Activated CD8-positive, alpha-beta T cell treated with anti-CD3 and anti-CD28 coated beads, Interleukin-2, amount 10 ng/mL, durations not matched to agents 7 days and 5 days (primary cell): ENCODE data around the gene AQP3. TPM values are rescaled to one million over a fixed set of nuclear protein-coding genes. Genes with fewer than 3 reads are reported as not detected.
"Not testable (repeated sequence)": the region's sequence is repeated elsewhere in the genome, so short reads cannot be mapped to it uniquely, and the experiment has no call there.

Source experiments
- ATAC-seq: fragments of 150-1000 bp; cut with Tn5 transposase; one replicate; pipeline ENCODE4 v1.10.0; 2021; ENCODE audit warnings: moderate library complexity
- CTCF ChIA-PET: fragments of 350-600 bp; sonication (Branson Sonifier 250); formaldehyde crosslinking; loops from one replicate; lab custom pipeline; 2021; ENCODE audit warnings: antibody characterized with exemption; lab: Charles Lee
- POLR2A ChIA-PET: fragments of 350-600 bp; sonication (Branson Sonifier 250); formaldehyde crosslinking; loops from one replicate; lab custom pipeline; 2021; ENCODE audit warnings: antibody characterized with exemption; lab: Charles Lee
- DNase-seq: peaks from one replicate; pipeline ENCODE4 v3.0.0-alpha.2; 2020
- H3K27ac Mint-ChIP-seq: one replicate; pipeline ENCODE4 v1.8.0; 2021; ENCODE audit warnings: mild to moderate bottlenecking, mixed read lengths
- H3K27me3 Mint-ChIP-seq: one replicate; pipeline ENCODE4 v1.8.0; 2021; ENCODE audit warnings: low read depth, mixed read lengths
- H3K36me3 Mint-ChIP-seq: one replicate; pipeline ENCODE4 v1.8.0; 2021; ENCODE audit warnings: low read depth, mixed read lengths
- H3K4me1 Mint-ChIP-seq: one replicate; pipeline ENCODE4 v1.8.0; 2021; ENCODE audit warnings: low read depth, mixed read lengths
- H3K4me3 Mint-ChIP-seq: one replicate; pipeline ENCODE4 v1.8.0; 2021; ENCODE audit warnings: mild to moderate bottlenecking, mixed read lengths
- H3K9me3 Mint-ChIP-seq: one replicate; pipeline ENCODE4 v1.8.0; 2022; ENCODE audit warnings: mixed read lengths; ENCODE audit not compliant: insufficient read depth
- total RNA-seq, 2 experiments: library from RNA; stranded (reverse); gene quantifications; one replicate each; pipeline ENCODE4 v1.2.3, GENCODE V29; 2021

AQP3 gene
- 10 to 100 TPM; 29.9 to 31.4 TPM for total RNA-seq

GRCh38 chr9:33446946-33447798 lies at the start of gene AQP3:
Gene AQP3 (minus strand): TSS chr9:33447593. CDS start chr9:33447530, 63 bp downstream.
- H3K9me3 Mint-ChIP-seq, result no peaks in the 10 kb centered on the region
- ChIA-PET POLR2A (interaction anchor here (0.6 to 3.7 kb wide), 10 partner anchors 10 to 31 kb away, joined by 3 to 33 read pairs (median 4); partner anchors contain the start of gene NOL6), CTCF (interaction anchor here (0.7 to 8.9 kb wide), 16 partner anchors 8 to 169 kb away, joined by 3 to 209 read pairs (median 7); partner anchors contain the start of gene NOL6)
- H3K4me1 Mint-ChIP-seq, result peaks cover 51% of the 10 kb centered on the region
- H3K27me3 Mint-ChIP-seq, result no peaks in the 10 kb centered on the region
- H3K4me3 Mint-ChIP-seq, result peak within 1 kb of the TSS; percentile 89
- ATAC-seq (peak; percentile 78), DNase-seq (peak; percentile 80)
- H3K36me3 Mint-ChIP-seq, result peaks cover 7% of the 10 kb centered on the region
- H3K27ac Mint-ChIP-seq, result peak within 1 kb of the TSS; percentile 91

- H3K4me3 Mint-ChIP-seq, DNase-seq, H3K27ac Mint-ChIP-seq, H3K36me3 Mint-ChIP-seq, H3K4me1 Mint-ChIP-seq, POLR2A ChIA-PET, ATAC-seq, H3K27me3 Mint-ChIP-seq, CTCF ChIA-PET, H3K9me3 Mint-ChIP-seq: not testable (repeated sequence)
Measured at GRCh38 chr9:33493819-33494218, 46.4 kb upstream of the AQP3 start.

- Mint-ChIP-seq H3K4me3 (no peak overlapping the region), H3K27ac (no peak overlapping the region), H3K9me3 (no peaks in the 10 kb centered on the region), H3K27me3 (peaks cover 5% of the 10 kb centered on the region), H3K4me1 (no peaks in the 10 kb centered on the region), H3K36me3 (no peaks in the 10 kb centered on the region)
- POLR2A ChIA-PET, result no interaction called here
- CTCF ChIA-PET, result interaction anchor here (1.3 to 1.8 kb wide), 3 partner anchors 10 to 115 kb away, joined by 3 to 4 read pairs (median 4); no protein-coding TSS in a partner anchor
- ATAC-seq (no peak), DNase-seq (no peak)
Measured at GRCh38 chr9:33489066-33489465, 41.7 kb upstream of the AQP3 start.

GRCh38 chr9:33485312-33485711 lies 37.9 kb upstream of the AQP3 start:
- ATAC-seq, H3K4me3 Mint-ChIP-seq, H3K9me3 Mint-ChIP-seq, POLR2A ChIA-PET, H3K4me1 Mint-ChIP-seq, H3K36me3 Mint-ChIP-seq, H3K27me3 Mint-ChIP-seq, H3K27ac Mint-ChIP-seq, DNase-seq: not testable (repeated sequence)
- CTCF ChIA-PET, result interaction anchor here (1.7 kb wide), 1 partner anchor 19 kb away, joined by 5 read pairs; no protein-coding TSS in a partner anchor

- H3K9me3 Mint-ChIP-seq, result no peaks in the 10 kb centered on the region
- H3K4me3 Mint-ChIP-seq, result no peak overlapping the region
Measured at GRCh38 chr9:33480976-33481375, 33.6 kb upstream of the AQP3 start.

GRCh38 chr9:33480106-33480505 lies 32.7 kb upstream of the AQP3 start:
- Mint-ChIP-seq H3K27me3 (peaks cover under 1% of the 10 kb centered on the region), H3K9me3 (no peaks in the 10 kb centered on the region), H3K4me3 (no peak overlapping the region), H3K27ac (no peak overlapping the region), H3K4me1 (no peaks in the 10 kb centered on the region), H3K36me3 (no peaks in the 10 kb centered on the region)
- CTCF ChIA-PET, result no interaction called here
- POLR2A ChIA-PET, result no interaction called here
- DNase-seq (no peak), ATAC-seq (no peak)

More at GRCh38 chr9:33480976-33481375, 33.6 kb upstream of the AQP3 start:
- peaks cover 2% of the 10 kb centered on the region for H3K27me3 Mint-ChIP-seq
- ChIA-PET POLR2A (no interaction called here), CTCF (no interaction called here)
- DNase-seq (no peak), ATAC-seq (no peak)
- no peaks in the 10 kb centered on the region for H3K4me1 Mint-ChIP-seq
- H3K27ac Mint-ChIP-seq, result no peak overlapping the region
- H3K36me3 Mint-ChIP-seq, result no peaks in the 10 kb centered on the region

- Mint-ChIP-seq H3K4me3 (no peak overlapping the region), H3K4me1 (peaks cover 23% of the 10 kb centered on the region), H3K36me3 (peaks cover 10% of the 10 kb centered on the region), H3K27me3 (no peaks in the 10 kb centered on the region), H3K27ac (no peak overlapping the region), H3K9me3 (no peaks in the 10 kb centered on the region)
- ChIA-PET CTCF (interaction anchor here (3.0 to 5.8 kb wide), 2 partner anchors 9 to 61 kb away, joined by 21 to 48 read pairs; no protein-coding TSS in a partner anchor), POLR2A (no interaction called here)
- DNase-seq, result no peak
- no peak for ATAC-seq
Measured at GRCh38 chr9:33476503-33476902, 29.1 kb upstream of the AQP3 start.

- POLR2A ChIA-PET, result interaction anchor here (2.7 kb wide), 1 partner anchor 60 kb away, joined by 13 read pairs; no protein-coding TSS in a partner anchor
Measured at GRCh38 chr9:33475357-33475756, 28.0 kb upstream of the AQP3 start.

GRCh38 chr9:33473643-33474352 lies 26.4 kb upstream of the AQP3 start, which contains the start of gene NOL6:
Gene NOL6 (minus strand): TSS chr9:33473924. CDS start chr9:33473842, 82 bp downstream.
- Mint-ChIP-seq H3K4me1 (peaks cover 28% of the 10 kb centered on the region), H3K9me3 (no peaks in the 10 kb centered on the region), H3K4me3 (peak within 1 kb of the TSS; percentile 98), H3K36me3 (peaks cover 27% of the 10 kb centered on the region), H3K27me3 (no peaks in the 10 kb centered on the region), H3K27ac (peak within 1 kb of the TSS; percentile 95)
- DNase-seq, result peak; percentile 99
- ChIA-PET POLR2A (interaction anchor here (0.6 to 2.7 kb wide), 17 partner anchors 9 to 620 kb away, joined by 3 to 14 read pairs (median 5); partner anchors contain the start of genes ANKRD18B, AQP3, BAG1 and DNAJA1), CTCF (interaction anchor here (0.7 to 5.8 kb wide), 16 partner anchors 10 to 902 kb away, joined by 3 to 60 read pairs (median 4); partner anchors contain the start of genes ANKRD18B and AQP3)
- ATAC-seq, result peak; percentile 100

More at GRCh38 chr9:33475357-33475756, 28.0 kb upstream of the AQP3 start:
- Mint-ChIP-seq H3K27ac (no peak overlapping the region), H3K9me3 (no peaks in the 10 kb centered on the region), H3K4me3 (no peak overlapping the region), H3K27me3 (no peaks in the 10 kb centered on the region), H3K36me3 (peaks cover 16% of the 10 kb centered on the region), H3K4me1 (peaks cover 28% of the 10 kb centered on the region)
- no peak for DNase-seq
- CTCF ChIA-PET, result interaction anchor here (0.6 to 5.8 kb wide), 6 partner anchors 8 to 101 kb away, joined by 3 to 48 read pairs (median 17); partner anchors contain the start of gene AQP3
- no peak for ATAC-seq

GRCh38 chr9:33472881-33473615 lies 25.7 kb upstream of the AQP3 start:
- peaks cover 28% of the 10 kb centered on the region for H3K4me1 Mint-ChIP-seq

More at GRCh38 chr9:33472881-33473615, 25.7 kb upstream of the AQP3 start:
- Mint-ChIP-seq H3K27ac (peak overlapping the region; percentile 95), H3K27me3 (no peaks in the 10 kb centered on the region), H3K9me3 (no peaks in the 10 kb centered on the region), H3K36me3 (peaks cover 31% of the 10 kb centered on the region), H3K4me3 (peak overlapping the region; percentile 98)
- ChIA-PET POLR2A (interaction anchor here (0.8 to 2.7 kb wide), 14 partner anchors 9 to 448 kb away, joined by 3 to 14 read pairs (median 5); partner anchors contain the start of genes AQP3, DNAJA1 and NFX1), CTCF (interaction anchor here (0.7 to 12.7 kb wide), 17 partner anchors 9 to 186 kb away, joined by 3 to 141 read pairs (median 5); partner anchors contain the start of genes ANKRD18B and AQP3)
- no peak for DNase-seq
- peak; percentile 0 for ATAC-seq
